GM23248 (cell line): ENCODE results near the gene PATJ. TPM values are rescaled to one million over a fixed set of nuclear protein-coding genes. Genes with fewer than 3 reads are reported as not detected.
A peak's percentile ranks its signal among the peaks of the same experiment; 100 is the strongest.
"Not testable (repeated sequence)": the region's sequence is repeated elsewhere in the genome, so short reads cannot be mapped to it uniquely, and the experiment has no call there.

Source experiments
- DNase-seq: peaks from one replicate; pipeline ENCODE4 v3.0.0-alpha.2; 2015
- H2AFZ ChIP-seq: fragments of 200-600 bp; sonication (generic); 2 replicates; pipeline ENCODE4 v1.6.1; 2016; ENCODE audit warnings: antibody characterized with exemption
- H3F3A ChIP-seq: fragments of 200-600 bp; sonication (generic); 2 replicates; pipeline ENCODE4 v1.6.1; 2016; ENCODE audit warnings: mild to moderate bottlenecking, antibody characterized with exemption, mixed run types; ENCODE audit not compliant: insufficient read depth
- H3K27ac ChIP-seq: fragments of 200-600 bp; sonication (generic); 2 replicates; pipeline ENCODE4 v1.5.1; 2016; ENCODE audit warnings: mild to moderate bottlenecking
- H3K27me3 ChIP-seq: fragments of 200-600 bp; sonication (generic); replicated peaks from 2 replicates; pipeline ENCODE4 v1.6.1; 2016; ENCODE audit warnings: mild to moderate bottlenecking; ENCODE audit not compliant: insufficient read depth
- H3K36me3 ChIP-seq: fragments of 200-600 bp; sonication (generic); 2 replicates; pipeline ENCODE4 v1.6.1; 2016; ENCODE audit warnings: low read depth, mild to moderate bottlenecking
- H3K4me1 ChIP-seq: fragments of 200-600 bp; sonication (generic); 2 replicates; pipeline ENCODE4 v1.6.1; 2016; ENCODE audit warnings: mild to moderate bottlenecking; ENCODE audit not compliant: insufficient read depth
- H3K4me2 ChIP-seq: fragments of 200-600 bp; sonication (generic); one replicate; pipeline ENCODE4 v1.6.1; 2016; ENCODE audit warnings: mild to moderate bottlenecking; ENCODE audit not compliant: unreplicated experiment
- H3K4me3 ChIP-seq: fragments of 200-600 bp; sonication (generic); 2 replicates; pipeline ENCODE4 v1.5.1; 2016; ENCODE audit warnings: mild to moderate bottlenecking
- H3K79me2 ChIP-seq: fragments of 200-600 bp; sonication (generic); 2 replicates; pipeline ENCODE4 v1.6.1; 2016; ENCODE audit warnings: mild to moderate bottlenecking; ENCODE audit not compliant: insufficient read depth
- H3K9ac ChIP-seq: fragments of 200-600 bp; sonication (generic); 2 replicates; pipeline ENCODE4 v1.6.1; 2016; ENCODE audit warnings: mild to moderate bottlenecking
- H3K9me2 ChIP-seq: fragments of 200-600 bp; sonication (generic); 2 replicates; pipeline ENCODE4 v1.6.1; 2016; ENCODE audit warnings: mixed run types, mild to moderate bottlenecking, moderate library complexity; ENCODE audit not compliant: insufficient read depth
- H3K9me3 ChIP-seq: fragments of 200-600 bp; sonication (generic); one replicate; pipeline ENCODE4 v1.6.1; 2017; ENCODE audit warnings: low read depth
- H4K20me1 ChIP-seq: fragments of 200-600 bp; sonication (generic); 2 replicates; pipeline ENCODE4 v1.6.0; 2016; ENCODE audit not compliant: insufficient read depth
- EZH2 ChIP-seq: fragments of 200-600 bp; sonication (generic); IDR thresholded peaks from 2 replicates; pipeline ENCODE4 v1.6.1; 2018; ENCODE audit warnings: antibody characterized with exemption, mild to moderate bottlenecking; ENCODE audit not compliant: insufficient read depth, poor library complexity, severe bottlenecking
- EZH2phosphoT487 ChIP-seq: fragments of 200-600 bp; sonication (generic); IDR thresholded peaks from 2 replicates; pipeline ENCODE4 v1.6.1; 2018; ENCODE audit warnings: antibody characterized with exemption, moderate library complexity, mild to moderate bottlenecking, low read depth; ENCODE audit not compliant: insufficient read depth
- WGBS, 2 experiments: methylation state at CpG; one replicate each; pipeline ENCODE4 v1.1.6; 2015 to 2017; ENCODE audit warnings: low lambda C conversion rate in 2 of 2, low coverage in 1 of 2; ENCODE audit errors: missing lambda C conversion rate in 2 of 2; 5-methylcytosine and 5-hydroxymethylcytosine counted together
- in situ Hi-C: fragments of 300-500 bp; cut with MboI; formaldehyde crosslinking; loops from 2 replicates; pipeline ENCODE4 v1.15.0; 2020
- polyA plus RNA-seq: library from polyadenylated mRNA; unstranded; fragments of >200 nt; fragmentation: Nextera tagmentation; extraction: Ambion mirVana; gene quantifications from 2 replicates; pipeline ENCODE4 v1.2.1, GENCODE V29; 2016
- total RNA-seq: library from RNA; depleted of rRNA; stranded (reverse); fragments of >200 nt; shearing (Covaris generic); gene quantifications from 2 replicates; pipeline ENCODE4 v1.2.3, GENCODE V29; 2014

Gene PATJ
- total and polyA plus RNA-seq, 2 experiments from 2014 or later: 5.3 to 6.1 TPM

DNA sequence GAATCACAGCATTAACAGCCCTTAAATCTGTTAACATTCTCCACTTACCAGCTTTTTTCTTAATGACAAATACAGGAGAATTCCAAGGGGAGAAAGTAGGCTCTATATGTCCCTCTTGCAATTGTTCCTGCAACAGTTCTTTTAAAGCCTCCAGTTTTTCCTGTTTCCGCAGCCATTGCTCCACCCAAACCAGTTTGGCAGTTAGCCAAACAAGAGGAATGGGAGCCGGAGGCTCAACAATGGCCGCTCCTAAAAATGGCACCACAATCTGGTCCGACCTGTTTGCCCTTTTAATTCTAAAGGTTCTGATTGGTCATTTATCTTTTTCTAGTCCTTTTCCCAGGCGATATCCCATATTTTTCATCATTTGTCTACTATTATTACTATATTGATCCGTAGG, 438.4 kb downstream of the PATJ start:
- H3K9me2 ChIP-seq: no peaks in the 10 kb centered on the region
- peaks cover 4% of the 10 kb centered on the region; the same call in 1 of the 2 replicates for H3K27me3 ChIP-seq
- no peaks in the 10 kb centered on the region for H3K79me2 ChIP-seq
- no peak overlapping the region for H3K4me2 ChIP-seq
- no peak overlapping the region for H3K27ac ChIP-seq
- in situ Hi-C loops: no loop called here
- H3K4me3 ChIP-seq: no peak overlapping the region
- DNase-seq: no peak
- no peaks in the 10 kb centered on the region for H3K4me1 ChIP-seq
- no peaks in the 10 kb centered on the region for H4K20me1 ChIP-seq
- no peaks in the 10 kb centered on the region for H3K9me3 ChIP-seq
- H3K9ac ChIP-seq: no peak overlapping the region
- WGBS, 2 experiments: 46 to 55% methylated on average over 6 of the region's 6 CpGs
- H3F3A ChIP-seq: no peaks in the 10 kb centered on the region
- TF ChIP-seq EZH2 (no peak), EZH2phosphoT487 (no peak)
- no peaks in the 10 kb centered on the region for H3K36me3 ChIP-seq
- no peak overlapping the region for H2AFZ ChIP-seq

DNA sequence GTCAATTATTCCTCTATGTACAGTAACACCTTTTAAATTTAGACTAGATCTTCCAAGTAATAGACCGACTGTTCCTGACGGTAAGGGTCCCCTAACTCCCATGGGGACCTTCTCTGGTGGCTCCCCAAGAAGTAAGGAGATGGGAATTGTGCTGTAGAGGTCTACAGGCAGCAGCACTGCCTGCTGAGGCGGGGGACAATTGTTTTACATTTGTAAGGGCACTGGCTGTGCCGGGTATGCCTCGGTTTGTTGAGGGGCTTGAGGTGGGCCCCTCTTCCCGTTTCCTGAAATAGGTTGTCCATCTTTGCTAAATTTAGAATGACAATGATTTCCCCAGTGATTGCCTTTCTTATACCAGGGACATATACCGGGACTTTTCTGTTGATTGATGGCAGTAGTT, 439.3 kb downstream of the PATJ start:
- Histone ChIP-seq H3K4me3 (no peak overlapping the region), H3K4me1 (no peaks in the 10 kb centered on the region), H4K20me1 (no peaks in the 10 kb centered on the region), H3K9ac (no peak overlapping the region), H3K79me2 (no peaks in the 10 kb centered on the region), H3K27ac (no peak overlapping the region), H3K4me2 (no peak overlapping the region), H3K36me3 (no peaks in the 10 kb centered on the region), H3K9me2 (no peaks in the 10 kb centered on the region), H3K27me3 (peaks cover 4% of the 10 kb centered on the region; the same call in 1 of the 2 replicates), H2AFZ (no peak overlapping the region), H3F3A (no peaks in the 10 kb centered on the region), H3K9me3 (no peaks in the 10 kb centered on the region)
- no peak for DNase-seq
- 61 to 62% methylated on average over 7 of the region's 7 CpGs for WGBS, 2 experiments
- in situ Hi-C loops: no loop called here
- TF ChIP-seq EZH2phosphoT487 (no peak), EZH2 (no peak)

DNA sequence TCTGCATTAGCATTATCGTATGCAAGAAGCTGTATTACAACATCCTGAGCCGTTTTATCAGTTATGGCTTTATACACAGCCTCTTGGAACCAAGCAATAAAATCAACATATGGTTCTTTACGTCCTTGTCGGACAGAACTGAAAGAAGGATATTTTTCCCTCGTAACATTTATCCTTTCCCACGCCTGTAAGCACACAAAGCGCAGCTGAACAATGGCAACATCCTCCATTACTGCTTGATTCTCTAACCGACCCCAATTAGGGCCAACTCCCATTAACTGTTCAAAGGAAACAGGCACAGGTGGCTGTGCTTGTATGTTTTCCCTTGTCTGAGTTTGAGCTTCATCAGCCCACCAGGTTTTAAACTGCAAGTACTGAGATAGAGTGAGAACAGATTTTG, 439.9 kb downstream of the PATJ start:
- H3F3A ChIP-seq, H3K9ac ChIP-seq, H3K36me3 ChIP-seq, H4K20me1 ChIP-seq, H3K4me1 ChIP-seq, H3K27me3 ChIP-seq, H3K79me2 ChIP-seq, H2AFZ ChIP-seq, DNase-seq, H3K4me3 ChIP-seq, in situ Hi-C loops, H3K9me3 ChIP-seq, H3K4me2 ChIP-seq, H3K9me2 ChIP-seq, H3K27ac ChIP-seq: not testable (repeated sequence)
- 57 to 58% methylated on average over 8 of the region's 8 CpGs for WGBS, 2 experiments

DNA sequence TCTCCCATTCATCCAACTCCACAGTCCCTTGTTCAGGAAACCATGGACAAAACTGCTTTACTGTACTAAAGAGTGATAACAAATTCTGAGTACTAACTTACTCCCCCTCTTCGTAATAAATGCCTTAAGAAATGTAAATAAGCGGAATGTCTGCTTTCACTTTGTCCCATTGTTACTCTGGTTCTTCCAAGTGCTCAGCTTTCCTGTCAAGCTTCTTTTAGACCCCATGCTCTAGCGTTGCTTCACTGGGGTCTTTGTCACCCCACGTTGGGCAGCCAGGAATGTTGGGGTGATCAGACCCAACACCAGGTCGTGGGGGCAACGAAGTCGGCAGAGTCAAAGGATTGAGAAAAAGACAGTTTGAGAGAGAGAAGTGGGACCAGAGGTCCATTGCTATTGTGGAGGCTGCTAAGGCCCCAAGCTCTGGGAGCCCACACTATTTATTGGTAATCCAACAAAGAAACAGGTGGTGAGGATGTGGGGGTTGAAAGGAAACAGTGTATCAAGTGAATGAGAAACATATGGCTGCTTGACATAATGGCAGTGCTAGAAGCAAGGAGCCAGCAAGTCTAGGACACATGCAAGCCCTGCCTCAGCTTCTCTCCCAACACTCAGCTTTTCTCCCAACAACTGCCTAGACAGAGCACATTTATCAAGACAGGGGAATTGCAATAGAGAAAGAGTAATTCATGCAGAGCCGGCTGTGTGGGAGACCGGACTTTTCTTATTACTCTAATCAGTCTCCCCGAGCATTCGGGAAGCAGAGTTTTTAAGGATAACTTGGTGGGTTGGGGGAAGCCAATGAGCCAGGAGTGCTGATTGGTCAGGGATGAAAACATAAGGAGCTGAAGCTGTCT, 441.1 kb downstream of the PATJ start:
- H2AFZ ChIP-seq, H3K4me2 ChIP-seq, H4K20me1 ChIP-seq, H3K27me3 ChIP-seq, H3K9ac ChIP-seq, H3K27ac ChIP-seq, H3K4me1 ChIP-seq, H3K9me3 ChIP-seq, H3K79me2 ChIP-seq, H3K36me3 ChIP-seq, H3K9me2 ChIP-seq, H3K4me3 ChIP-seq, in situ Hi-C loops, H3F3A ChIP-seq, DNase-seq: not testable (repeated sequence)
- 46 to 52% methylated on average over 11 of the region's 11 CpGs for WGBS, 2 experiments

DNA sequence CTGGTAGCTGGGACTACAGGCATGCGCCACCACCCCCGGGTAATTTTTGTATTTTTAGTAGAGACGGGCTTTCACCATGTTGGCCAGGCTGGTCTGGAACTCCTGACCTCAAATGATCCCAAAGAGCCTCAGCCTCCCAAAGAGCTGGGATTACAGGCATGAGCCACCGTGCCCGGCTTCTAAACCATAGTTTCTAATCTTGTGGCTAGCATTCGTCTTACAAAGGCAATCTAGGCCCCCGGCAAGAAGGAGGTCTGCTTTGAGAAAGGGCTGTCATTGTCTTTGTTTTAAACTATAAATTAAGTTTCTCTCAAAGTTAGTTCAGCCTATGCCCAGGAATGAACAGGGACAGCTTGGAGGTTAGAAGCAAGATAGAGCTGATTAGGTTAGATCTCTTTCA, 442.1 kb downstream of the PATJ start:
- Histone ChIP-seq H3K4me1 (no peaks in the 10 kb centered on the region), H3K36me3 (no peaks in the 10 kb centered on the region), H3K4me3 (no peak overlapping the region), H2AFZ (no peak overlapping the region), H4K20me1 (no peaks in the 10 kb centered on the region), H3K4me2 (no peak overlapping the region), H3K27me3 (peaks cover 4% of the 10 kb centered on the region; the same call in 1 of the 2 replicates), H3F3A (no peaks in the 10 kb centered on the region), H3K9ac (no peak overlapping the region), H3K27ac (no peak overlapping the region), H3K79me2 (no peaks in the 10 kb centered on the region), H3K9me2 (no peaks in the 10 kb centered on the region), H3K9me3 (no peaks in the 10 kb centered on the region)
- in situ Hi-C loops: no loop called here
- no peak for TF ChIP-seq EZH2
- no peak for TF ChIP-seq EZH2phosphoT487
- 80 to 81% methylated on average over 7 of the region's 7 CpGs for WGBS, 2 experiments
- DNase-seq: no peak

DNA sequence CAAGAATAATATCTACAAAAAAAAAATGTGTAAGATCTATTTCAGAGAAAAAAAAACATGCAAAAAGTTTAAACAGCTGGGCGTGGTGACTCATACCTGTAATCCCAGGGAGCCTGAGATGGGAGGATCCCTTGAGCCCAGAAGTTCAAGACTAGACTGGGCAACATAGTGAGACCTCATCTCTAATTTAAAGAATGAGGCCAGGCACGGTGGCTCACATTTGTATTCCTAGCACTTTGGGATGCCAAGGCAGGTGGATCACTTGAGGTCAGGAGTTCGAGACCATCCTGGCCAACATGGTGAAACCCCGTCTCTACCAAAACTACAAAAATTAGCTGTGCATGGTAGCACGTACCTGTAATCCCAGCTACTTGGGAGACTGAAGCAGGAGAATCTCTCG, 443.0 kb downstream of the PATJ start:
- H3K27me3 ChIP-seq, H3K79me2 ChIP-seq, H4K20me1 ChIP-seq, H3F3A ChIP-seq, H3K9me2 ChIP-seq, H3K9ac ChIP-seq, H3K4me2 ChIP-seq, H3K9me3 ChIP-seq, H3K4me3 ChIP-seq, in situ Hi-C loops, H2AFZ ChIP-seq, H3K36me3 ChIP-seq, H3K27ac ChIP-seq, H3K4me1 ChIP-seq: not testable (repeated sequence)
- 68 to 72% methylated on average over 6 of the region's 6 CpGs for WGBS, 2 experiments
- DNase-seq: peak; percentile 26
